ENCODE measurements around the gene TRIM16.
"Not testable (repeated sequence)": the region's sequence is repeated elsewhere in the genome, so short reads cannot be mapped to it uniquely, and the experiment has no call there.

GRCh38 chr17:15698967-15699366 is 14.9 kb upstream of the TRIM16 start:
- TF ChIP-seq POLR2AphosphoS5 (IDR thresholded peaks at IDR 0.05; ENCODE audit: borderline replicate concordance, low read depth, low read length); EZH2 (IDR thresholded peaks at IDR 0.05): not testable (repeated sequence)

All from SK-N-MC (cell line).